Measurements from ENCODE around the gene OCA2. TPM values are rescaled to one million over a fixed set of nuclear protein-coding genes. Genes with fewer than 3 reads are reported as not detected.

OCA2 gene
- total and polyA plus RNA-seq, 2 of the 4 experiments (the other 2 are of a cell fraction), result under 0.01 to 0.03 TPM

GRCh38 chr15:27747997-27748396 lies 351.1 kb downstream of the OCA2 start:
- in situ Hi-C loops (cut with MboI; ENCODE audit: low sequenced_read_pairs) (no loop called here), dilution Hi-C loops (cut with HindIII; ENCODE audit: low sequenced_read_pairs, unreplicated experiment) (no loop called here)
- no CpG with 5 or more reads among the region's 2 CpGs for WGBS, 2 experiments (ENCODE audit: extremely low coverage in 2 of 2, insufficient read length in 1 of 2)

More at GRCh38 chr15:27747997-27748396, 351.1 kb downstream of the OCA2 start:
- H3K27me3 ChIP-seq (ENCODE audit: control insufficient read depth, insufficient read depth, low read length), result no peaks in the 10 kb centered on the region
- H2BK20ac ChIP-seq (ENCODE audit: low read depth, low read length), result no peak overlapping the region
- no peak for TF ChIP-seq RAD21 (IDR thresholded peaks at IDR 0.05; ENCODE audit: low read length)
- TF ChIP-seq CHD1 (IDR thresholded peaks at IDR 0.05; ENCODE audit: low read depth, low read length), result no peak
- no peak for TF ChIP-seq SMC3 (IDR thresholded peaks at IDR 0.05; ENCODE audit: low read depth, low read length)
- TF ChIP-seq ELK1 (IDR thresholded peaks at IDR 0.05; ENCODE audit: borderline replicate concordance, low read depth, low read length), result no peak
- no peak for TF ChIP-seq CTCF (conservative IDR thresholded peaks at IDR 0.05; ENCODE audit: low read depth, low read length)
- no peak for TF ChIP-seq RCOR1 (IDR thresholded peaks at IDR 0.05; ENCODE audit: insufficient replicate concordance, low read length)
- no peak for TF ChIP-seq NFE2L2 (IDR thresholded peaks at IDR 0.05; ENCODE audit: low read depth, low read length)
- TF ChIP-seq MAZ (IDR thresholded peaks at IDR 0.05; ENCODE audit: borderline replicate concordance, low read depth, low read length), result no peak
- TF ChIP-seq POLR2A (IDR thresholded peaks at IDR 0.05; ENCODE audit: low read depth, low read length), result no peak
- TF ChIP-seq RFX5 (IDR thresholded peaks at IDR 0.05; ENCODE audit: low read depth, low read length), result no peak
- TF ChIP-seq CEBPB (IDR thresholded peaks at IDR 0.05; ENCODE audit: low read depth, low read length), result no peak
- no peak overlapping the region for H4K91ac ChIP-seq (ENCODE audit: insufficient read depth, low read depth, low read length)
- CTCF ChIA-PET, result no interaction called here
- intact Hi-C loops (cut with micrococcal nuclease), result no loop called here
- ATAC-seq (ENCODE audit: low read depth) (no peak), DNase-seq (no peak)
- POLR2A ChIA-PET (ENCODE audit: unreplicated experiment), result no interaction called here
- no peak overlapping the region for H4K5ac ChIP-seq (ENCODE audit: low read depth, low read length)
- no peak overlapping the region for H2AFZ ChIP-seq (replicated peaks; ENCODE audit: low read length, poor library complexity)
- H3K27ac ChIP-seq (ENCODE audit: insufficient read depth, low read length), result no peak overlapping the region
- H3K9me1 ChIP-seq (ENCODE audit: insufficient read depth, low read length), result no peaks in the 10 kb centered on the region
- no peak overlapping the region for H2BK15ac ChIP-seq (ENCODE audit: low read depth, low read length)
- peaks cover 31% of the 10 kb centered on the region for H3K9me3 ChIP-seq (ENCODE audit: control insufficient read depth, insufficient read depth, low read length)
- peak overlapping the region; percentile 16 for H2AK9ac ChIP-seq (replicated peaks; ENCODE audit: low read depth, low read length, poor library complexity)
- no peaks in the 10 kb centered on the region for H3K4me1 ChIP-seq (ENCODE audit: control insufficient read depth, insufficient read depth, low read length)
- no peak overlapping the region for H3K23ac ChIP-seq (ENCODE audit: low read depth, low read length)
- no peak overlapping the region for H4K8ac ChIP-seq (ENCODE audit: low read depth in 2 of 2, low read length in 2 of 2)
- H2BK5ac ChIP-seq (ENCODE audit: low read depth, low read length, poor library complexity, severe bottlenecking), result no peak overlapping the region
- no peak overlapping the region for H3K4me3 ChIP-seq (ENCODE audit: insufficient read depth, low read depth, low read length)
- H3K9ac ChIP-seq (ENCODE audit: low read depth, low read length), result no peak overlapping the region
- no peak overlapping the region for H3K56ac ChIP-seq (ENCODE audit: extremely low read depth, insufficient read depth, low read length)
- H4K20me1 ChIP-seq (ENCODE audit: insufficient read depth, low read length), result no peaks in the 10 kb centered on the region
- H3K4me2 ChIP-seq (ENCODE audit: low read depth, low read length), result no peak overlapping the region
- H2BK120ac ChIP-seq (ENCODE audit: low read depth, low read length), result no peak overlapping the region
- BruUV-seq (replicated peaks), result no TSS peak
- H3K36me3 ChIP-seq (ENCODE audit: control insufficient read depth, insufficient read depth, low read length), result no peaks in the 10 kb centered on the region
- no peak overlapping the region for H3K4ac ChIP-seq (ENCODE audit: low read depth, low read length)
- no peak overlapping the region for H3K18ac ChIP-seq (ENCODE audit: low read depth, low read length)
- H3K14ac ChIP-seq (replicated peaks; ENCODE audit: low read depth, low read length), result no peak overlapping the region
- no peak overlapping the region for H2AK5ac ChIP-seq (ENCODE audit: low read depth, low read length)
- no peaks in the 10 kb centered on the region for H3K79me1 ChIP-seq (ENCODE audit: low read depth in 1 of 2, low read length in 2 of 2)

Measured in IMR-90 (cell line).